HEK293 (cell line): ENCODE measurements around the gene DPYSL3.

Experiments used
- CTCF ChIA-PET: fragments of 350-600 bp; formaldehyde crosslinking; extraction: SDS; loops from one replicate; lab custom pipeline; 2021; ENCODE audit warnings: antibody characterized with exemption; lab: Yijun Ruan, JAX
- POLR2A ChIA-PET: fragments of 300-600 bp; formaldehyde crosslinking; extraction: SDS; loops from one replicate; lab custom pipeline; 2020; ENCODE audit warnings: antibody characterized with exemption, inconsistent platforms; lab: Yijun Ruan, JAX
- H3K27ac ChIP-seq: fragments of 200-500 bp; sonication (Bioruptor generic); 2 replicates; pipeline ENCODE4 v1.5.1; 2014; ENCODE audit warnings: low read depth, low read length, control low read depth, inconsistent platforms; ENCODE audit errors: extremely low read depth
- H3K36me3 ChIP-seq, 2 experiments: fragments of 200-500 bp in 1 of 2; sonication (Bioruptor generic) in 1 of 2; 1 replicate in 1 of 2; 2 replicates in 1 of 2; pipeline ENCODE4 v1.5.1; 2014 to 2017; ENCODE audit warnings: inconsistent platforms in 2 of 2, low read length in 2 of 2; ENCODE audit not compliant: control insufficient read depth in 2 of 2, insufficient read depth in 1 of 2
- H3K4me1 ChIP-seq: fragments of 200-500 bp; sonication (Bioruptor generic); 2 replicates; pipeline ENCODE4 v1.5.1; 2014; ENCODE audit warnings: mild to moderate bottlenecking, low read length, inconsistent platforms; ENCODE audit not compliant: control insufficient read depth, insufficient read depth
- H3K4me3 ChIP-seq: 2 replicates; pipeline ENCODE4 v1.5.1; 2011; ENCODE audit warnings: low read depth, mild to moderate bottlenecking, control low read depth, low read length, moderate library complexity
- H3K9me3 ChIP-seq: fragments of 200-500 bp; sonication (Bioruptor generic); 2 replicates; pipeline ENCODE4 v1.5.1; 2014; ENCODE audit warnings: low read depth, low read length, inconsistent platforms; ENCODE audit not compliant: control insufficient read depth, insufficient read depth
- KLF1 ChIP-seq: fragments of 450-650 bp; formaldehyde crosslinking; IDR thresholded peaks from 2 replicates; pipeline ENCODE4 v1.5.1; 2016; ENCODE audit warnings: missing biosample characterization, missing genetic modification characterization
- PRDM1 ChIP-seq: fragments of 450-650 bp; formaldehyde crosslinking; IDR thresholded peaks from 2 replicates; pipeline ENCODE4; 2016; ENCODE audit warnings: missing biosample characterization, missing genetic modification characterization
- SETDB1 ChIP-seq: IDR thresholded peaks from one replicate; pipeline ENCODE4 v1.6.1; 2017; ENCODE audit warnings: mild to moderate bottlenecking, low read length, moderate library complexity, mixed read lengths; ENCODE audit not compliant: insufficient read length
- ZFP69B ChIP-seq: fragments of 450-650 bp; formaldehyde crosslinking; IDR thresholded peaks from 2 replicates; pipeline ENCODE4 v1.5.1; 2016; ENCODE audit warnings: missing biosample characterization, missing genetic modification characterization
- ZNF146 ChIP-seq: fragments of 450-650 bp; formaldehyde crosslinking; IDR thresholded peaks from 2 replicates; pipeline ENCODE4 v1.5.1; 2016; ENCODE audit warnings: missing biosample characterization, missing genetic modification characterization
- ZNF2 ChIP-seq: fragments of 450-650 bp; formaldehyde crosslinking; IDR thresholded peaks from 2 replicates; pipeline ENCODE4 v1.5.1; 2016; ENCODE audit warnings: missing biosample characterization, missing genetic modification characterization
- ZNF221 ChIP-seq: fragments of 450-650 bp; formaldehyde crosslinking; IDR thresholded peaks from 2 replicates; pipeline ENCODE4 v1.5.1; 2017; ENCODE audit warnings: missing biosample characterization, missing genetic modification characterization, borderline replicate concordance
- ZNF335 ChIP-seq: fragments of 450-650 bp; formaldehyde crosslinking; conservative IDR thresholded peaks from 2 replicates; pipeline ENCODE4 v1.5.1; 2016; ENCODE audit warnings: missing biosample characterization, missing genetic modification characterization
- ZNF350 ChIP-seq: fragments of 450-650 bp; formaldehyde crosslinking; IDR thresholded peaks from 2 replicates; pipeline ENCODE4 v1.5.0; 2017; ENCODE audit warnings: missing biosample characterization, mild to moderate bottlenecking, missing genetic modification characterization
- ZNF391 ChIP-seq: fragments of 450-650 bp; formaldehyde crosslinking; IDR thresholded peaks from 2 replicates; pipeline ENCODE4 v1.5.1; 2016; ENCODE audit warnings: low read depth, missing biosample characterization, missing genetic modification characterization, borderline replicate concordance
- ZNF596 ChIP-seq: fragments of 450-650 bp; IDR thresholded peaks from 2 replicates; pipeline ENCODE4 v1.5.0; 2018; ENCODE audit warnings: missing biosample characterization, mild to moderate bottlenecking, missing genetic modification characterization, moderate library complexity
- ZNF639 ChIP-seq: fragments of 450-650 bp; formaldehyde crosslinking; IDR thresholded peaks from 2 replicates; pipeline ENCODE4 v1.5.1; 2016; ENCODE audit warnings: missing biosample characterization, missing genetic modification characterization
- ZNF660 ChIP-seq: fragments of 450-650 bp; IDR thresholded peaks from 2 replicates; pipeline ENCODE4 v1.5.1; 2018; ENCODE audit warnings: missing biosample characterization, mild to moderate bottlenecking, missing genetic modification characterization
- ZNF704 ChIP-seq: fragments of 450-650 bp; formaldehyde crosslinking; IDR thresholded peaks from 2 replicates; pipeline ENCODE4 v1.5.1; 2016; ENCODE audit warnings: missing biosample characterization, missing genetic modification characterization
- ZNF768 ChIP-seq: fragments of 450-650 bp; formaldehyde crosslinking; IDR thresholded peaks from 2 replicates; pipeline ENCODE4 v1.5.1; 2018; ENCODE audit warnings: missing biosample characterization, mild to moderate bottlenecking, missing genetic modification characterization
- ZNF791 ChIP-seq: fragments of 450-650 bp; formaldehyde crosslinking; IDR thresholded peaks from 2 replicates; pipeline ENCODE4 v1.5.1; 2016; ENCODE audit warnings: missing biosample characterization, missing genetic modification characterization
- TF ChIP-seq, protein P1 (sequence below): fragments of 450-650 bp; IDR thresholded peaks from 2 replicates; pipeline ENCODE4 v1.5.1; 2018; ENCODE audit warnings: missing biosample characterization, mild to moderate bottlenecking, missing genetic modification characterization

DPYSL3 gene

GRCh38 chr5:147408980-147409379 lies 100.9 kb downstream of the DPYSL3 start:
- TF ChIP-seq ZFP69B (tag by site-specific recombination) = no peak
- no peak for TF ChIP-seq ZNF596 (tag by site-specific recombination)
- TF ChIP-seq ZNF335 (tag by site-specific recombination) = no peak
- TF ChIP-seq ZNF2 (tag by site-specific recombination) = no peak
- ChIA-PET POLR2A (no interaction called here), CTCF (interaction anchor here (0.6 kb wide), 1 partner anchor 869 kb away, joined by 5 read pairs; no protein-coding TSS in a partner anchor)
- Histone ChIP-seq H3K9me3 (no peaks in the 10 kb centered on the region), H3K4me1 (no peaks in the 10 kb centered on the region), H3K27ac (no peak overlapping the region), H3K36me3 (peaks cover 0 to 31% of the 10 kb centered on the region in 2 experiments; a peak in 1 of 3 replicates), H3K4me3 (no peak overlapping the region)

- H3K36me3 ChIP-seq = peaks cover 0 to 23% of the 10 kb centered on the region in 2 experiments; a peak in 1 of 3 replicates
- TF ChIP-seq, protein P1, sequence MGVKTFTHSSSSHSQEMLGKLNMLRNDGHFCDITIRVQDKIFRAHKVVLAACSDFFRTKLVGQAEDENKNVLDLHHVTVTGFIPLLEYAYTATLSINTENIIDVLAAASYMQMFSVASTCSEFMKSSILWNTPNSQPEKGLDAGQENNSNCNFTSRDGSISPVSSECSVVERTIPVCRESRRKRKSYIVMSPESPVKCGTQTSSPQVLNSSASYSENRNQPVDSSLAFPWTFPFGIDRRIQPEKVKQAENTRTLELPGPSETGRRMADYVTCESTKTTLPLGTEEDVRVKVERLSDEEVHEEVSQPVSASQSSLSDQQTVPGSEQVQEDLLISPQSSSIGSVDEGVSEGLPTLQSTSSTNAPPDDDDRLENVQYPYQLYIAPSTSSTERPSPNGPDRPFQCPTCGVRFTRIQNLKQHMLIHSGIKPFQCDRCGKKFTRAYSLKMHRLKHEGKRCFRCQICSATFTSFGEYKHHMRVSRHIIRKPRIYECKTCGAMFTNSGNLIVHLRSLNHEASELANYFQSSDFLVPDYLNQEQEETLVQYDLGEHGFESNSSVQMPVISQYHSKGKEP (tag by site-specific recombination) = no peak
- TF ChIP-seq SETDB1 (no peak), ZNF791 (tag by site-specific recombination) (no peak), ZNF146 (tag by site-specific recombination) (no peak)
- H3K9me3 ChIP-seq = no peaks in the 10 kb centered on the region
- POLR2A ChIA-PET = no interaction called here
- no peak overlapping the region for H3K27ac ChIP-seq
- no peak overlapping the region for H3K4me3 ChIP-seq
- H3K4me1 ChIP-seq = no peaks in the 10 kb centered on the region
- CTCF ChIA-PET = interaction anchor here (0.8 kb wide), 1 partner anchor 15 kb away, joined by 4 read pairs; no protein-coding TSS in a partner anchor
These were observed 102.7 kb downstream of the DPYSL3 start for GRCh38 chr5:147407094-147407681.

- H3K27ac ChIP-seq = no peak overlapping the region
- H3K36me3 ChIP-seq = peaks cover 0 to 22% of the 10 kb centered on the region in 2 experiments; a peak in 1 of 3 replicates
- no peaks in the 10 kb centered on the region for H3K4me1 ChIP-seq
- CTCF ChIA-PET = interaction anchor here (0.8 kb wide), 1 partner anchor 15 kb away, joined by 4 read pairs; no protein-coding TSS in a partner anchor
- TF ChIP-seq ZNF639 (tag by site-specific recombination) (no peak), ZNF660 (tag by site-specific recombination) (no peak), ZNF791 (tag by site-specific recombination) (no peak), ZNF350 (no peak), KLF1 (no peak), ZNF704 (tag by site-specific recombination) (no peak), ZNF768 (tag by site-specific recombination) (no peak), ZNF391 (tag by site-specific recombination) (no peak), PRDM1 (no peak), ZNF221 (no peak)
- no peaks in the 10 kb centered on the region for H3K9me3 ChIP-seq
- H3K4me3 ChIP-seq = no peak overlapping the region
- POLR2A ChIA-PET = no interaction called here
These were observed 103.2 kb downstream of the DPYSL3 start for GRCh38 chr5:147406636-147407035.
